ENCODE results near the gene ANO1. TPM values are rescaled to one million over a fixed set of nuclear protein-coding genes. Genes with fewer than 3 reads are reported as not detected.

Gene ANO1
- total RNA-seq, 1 donor from 2014 or later, result 1.2 TPM

- TF ChIP-seq, protein P1, sequence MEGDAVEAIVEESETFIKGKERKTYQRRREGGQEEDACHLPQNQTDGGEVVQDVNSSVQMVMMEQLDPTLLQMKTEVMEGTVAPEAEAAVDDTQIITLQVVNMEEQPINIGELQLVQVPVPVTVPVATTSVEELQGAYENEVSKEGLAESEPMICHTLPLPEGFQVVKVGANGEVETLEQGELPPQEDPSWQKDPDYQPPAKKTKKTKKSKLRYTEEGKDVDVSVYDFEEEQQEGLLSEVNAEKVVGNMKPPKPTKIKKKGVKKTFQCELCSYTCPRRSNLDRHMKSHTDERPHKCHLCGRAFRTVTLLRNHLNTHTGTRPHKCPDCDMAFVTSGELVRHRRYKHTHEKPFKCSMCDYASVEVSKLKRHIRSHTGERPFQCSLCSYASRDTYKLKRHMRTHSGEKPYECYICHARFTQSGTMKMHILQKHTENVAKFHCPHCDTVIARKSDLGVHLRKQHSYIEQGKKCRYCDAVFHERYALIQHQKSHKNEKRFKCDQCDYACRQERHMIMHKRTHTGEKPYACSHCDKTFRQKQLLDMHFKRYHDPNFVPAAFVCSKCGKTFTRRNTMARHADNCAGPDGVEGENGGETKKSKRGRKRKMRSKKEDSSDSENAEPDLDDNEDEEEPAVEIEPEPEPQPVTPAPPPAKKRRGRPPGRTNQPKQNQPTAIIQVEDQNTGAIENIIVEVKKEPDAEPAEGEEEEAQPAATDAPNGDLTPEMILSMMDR (conservative IDR thresholded peaks at IDR 0.05; ENCODE audit: low read depth, low read length), result no peak
- DNase-seq (ENCODE audit: low read depth), result no peak
- H3K4me3 ChIP-seq (ENCODE audit: low read depth, low read length), result no peak overlapping the region
These were observed 40.5 kb downstream of the ANO1 start for GRCh38 chr11:70118642-70119041.

DNA sequence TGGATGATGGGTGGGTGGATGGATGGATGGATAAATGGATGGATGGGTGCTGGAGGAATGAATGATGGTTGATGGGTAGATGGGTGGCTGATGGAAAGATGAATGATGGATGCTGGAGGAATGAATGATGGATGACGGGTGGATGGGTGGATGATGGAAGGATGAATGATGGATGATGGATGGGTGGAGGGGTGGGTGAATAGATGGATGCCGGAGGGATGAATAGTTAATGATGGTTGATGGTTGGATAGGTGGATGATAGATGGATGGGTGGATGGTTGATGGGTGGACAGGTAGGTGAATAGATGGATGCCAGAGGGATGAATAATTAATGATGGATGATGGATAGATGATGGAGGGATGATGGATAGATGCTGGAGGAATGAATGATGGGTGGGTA is 41.4 kb downstream of the ANO1 start:
- no peak overlapping the region for H3K4me3 ChIP-seq (ENCODE audit: low read depth, low read length)
- no peak for DNase-seq (ENCODE audit: low read depth)
- TF ChIP-seq, protein P1 (conservative IDR thresholded peaks at IDR 0.05; ENCODE audit: low read depth, low read length), result no peak

DNA sequence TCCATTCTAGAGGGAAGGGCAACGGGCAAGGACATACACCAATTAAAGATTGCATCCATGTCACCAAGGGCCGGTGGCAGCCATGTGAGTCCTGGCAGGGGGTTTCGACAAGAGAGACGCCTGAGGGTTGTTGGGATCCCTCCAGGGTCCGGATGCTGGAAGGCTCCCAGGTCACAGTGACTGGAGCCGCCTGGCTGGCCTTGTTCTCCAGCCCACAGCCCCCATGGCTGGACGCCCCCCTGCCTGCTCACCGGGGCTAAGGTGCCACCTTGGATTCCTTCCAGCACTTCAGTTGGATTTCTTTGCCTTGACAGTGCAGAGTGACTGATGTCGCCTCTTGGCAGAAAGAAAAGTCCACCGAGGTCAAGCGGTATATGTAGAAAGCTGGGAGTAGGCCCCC is 42.6 kb downstream of the ANO1 start:
- TF ChIP-seq, protein P1 (conservative IDR thresholded peaks at IDR 0.05; ENCODE audit: low read depth, low read length), result no peak
- H3K4me3 ChIP-seq (ENCODE audit: low read depth, low read length), result no peak overlapping the region
- no peak for DNase-seq (ENCODE audit: low read depth)

GRCh38 chr11:70122490-70123198 is 44.5 kb downstream of the ANO1 start:
- TF ChIP-seq, protein P1 (conservative IDR thresholded peaks at IDR 0.05; ENCODE audit: low read depth, low read length), result no peak
- H3K4me3 ChIP-seq (ENCODE audit: low read depth, low read length), result no peak overlapping the region
- DNase-seq (ENCODE audit: low read depth), result no peak

- DNase-seq (ENCODE audit: low read depth), result no peak
- TF ChIP-seq, protein P1 (conservative IDR thresholded peaks at IDR 0.05; ENCODE audit: low read depth, low read length), result no peak
- no peak overlapping the region for H3K4me3 ChIP-seq (ENCODE audit: low read depth, low read length)
These were observed 45.6 kb downstream of the ANO1 start for GRCh38 chr11:70123711-70124110.

- TF ChIP-seq, protein P1 (conservative IDR thresholded peaks at IDR 0.05; ENCODE audit: low read depth, low read length), result no peak
- no peak for DNase-seq (ENCODE audit: low read depth)
- no peak overlapping the region for H3K4me3 ChIP-seq (ENCODE audit: low read depth, low read length)
These were observed 46.3 kb downstream of the ANO1 start for GRCh38 chr11:70124321-70125000.

Data from epithelial cell of proximal tubule (primary cell).